ENCODE data around the gene COX7A2. TPM values are rescaled to one million over a fixed set of nuclear protein-coding genes. Genes with fewer than 3 reads are reported as not detected.

COX7A2 gene
- total RNA-seq, 1 donor, result 85.2 TPM

GRCh38 chr6:75279418-75279817 is 35.8 kb upstream of the COX7A2 start:
- Histone ChIP-seq H3K9me3 (ENCODE audit: low read depth, low read length) (no peaks in the 10 kb centered on the region), H3K4me3 (ENCODE audit: low read length) (no peak overlapping the region), H3K27me3 (ENCODE audit: insufficient read depth, low read length) (no peaks in the 10 kb centered on the region), H3K4me1 (ENCODE audit: insufficient read depth, low read length) (peaks cover 17% of the 10 kb centered on the region)

GRCh38 chr6:75278474-75279077 is 35.0 kb upstream of the COX7A2 start:
- no peak overlapping the region for H3K4me3 ChIP-seq (ENCODE audit: low read length)

GRCh38 chr6:75275067-75275466 is 31.5 kb upstream of the COX7A2 start:
- no peaks in the 10 kb centered on the region for H3K9me3 ChIP-seq (ENCODE audit: low read depth, low read length)
- H3K4me1 ChIP-seq (ENCODE audit: insufficient read depth, low read length), result peaks cover 24% of the 10 kb centered on the region
- no peaks in the 10 kb centered on the region for H3K27me3 ChIP-seq (ENCODE audit: insufficient read depth, low read length)
- H3K4me3 ChIP-seq (ENCODE audit: low read length), result no peak overlapping the region

More at GRCh38 chr6:75278474-75279077, 35.0 kb upstream of the COX7A2 start:
- Histone ChIP-seq H3K27me3 (ENCODE audit: insufficient read depth, low read length) (no peaks in the 10 kb centered on the region), H3K4me1 (ENCODE audit: insufficient read depth, low read length) (peaks cover 19% of the 10 kb centered on the region), H3K9me3 (ENCODE audit: low read depth, low read length) (no peaks in the 10 kb centered on the region)

- Histone ChIP-seq H3K4me1 (ENCODE audit: insufficient read depth, low read length) (peaks cover 15% of the 10 kb centered on the region), H3K4me3 (ENCODE audit: low read length) (no peak overlapping the region), H3K27me3 (ENCODE audit: insufficient read depth, low read length) (no peaks in the 10 kb centered on the region), H3K9me3 (ENCODE audit: low read depth, low read length) (no peaks in the 10 kb centered on the region)
Measured at GRCh38 chr6:75273009-75273408, 29.4 kb upstream of the COX7A2 start.

- no peak overlapping the region for H3K4me3 ChIP-seq (ENCODE audit: low read length)
- H3K9me3 ChIP-seq (ENCODE audit: low read depth, low read length), result no peaks in the 10 kb centered on the region
- peaks cover 15% of the 10 kb centered on the region for H3K4me1 ChIP-seq (ENCODE audit: insufficient read depth, low read length)
- no peaks in the 10 kb centered on the region for H3K27me3 ChIP-seq (ENCODE audit: insufficient read depth, low read length)
Measured at GRCh38 chr6:75272145-75272840, 28.7 kb upstream of the COX7A2 start.

GRCh38 chr6:75268988-75269354 is 25.4 kb upstream of the COX7A2 start:
- H3K4me1 ChIP-seq (ENCODE audit: insufficient read depth, low read length), result peaks cover 15% of the 10 kb centered on the region
- no peaks in the 10 kb centered on the region for H3K9me3 ChIP-seq (ENCODE audit: low read depth, low read length)
- no peak overlapping the region for H3K4me3 ChIP-seq (ENCODE audit: low read length)
- H3K27me3 ChIP-seq (ENCODE audit: insufficient read depth, low read length), result no peaks in the 10 kb centered on the region

- Histone ChIP-seq H3K27me3 (ENCODE audit: insufficient read depth, low read length) (no peaks in the 10 kb centered on the region), H3K4me3 (ENCODE audit: low read length) (no peak overlapping the region), H3K9me3 (ENCODE audit: low read depth, low read length) (no peaks in the 10 kb centered on the region), H3K4me1 (ENCODE audit: insufficient read depth, low read length) (peaks cover 11% of the 10 kb centered on the region)
Measured at GRCh38 chr6:75268121-75268987, 24.8 kb upstream of the COX7A2 start.

- peaks cover 2% of the 10 kb centered on the region for H3K4me1 ChIP-seq (ENCODE audit: insufficient read depth, low read length)
- no peaks in the 10 kb centered on the region for H3K27me3 ChIP-seq (ENCODE audit: insufficient read depth, low read length)
- no peak overlapping the region for H3K4me3 ChIP-seq (ENCODE audit: low read length)
- no peaks in the 10 kb centered on the region for H3K9me3 ChIP-seq (ENCODE audit: low read depth, low read length)
Measured at GRCh38 chr6:75267461-75267860, 23.9 kb upstream of the COX7A2 start.

- H3K4me3 ChIP-seq (ENCODE audit: low read length), result no peak overlapping the region
- H3K27me3 ChIP-seq (ENCODE audit: insufficient read depth, low read length), result no peaks in the 10 kb centered on the region
- no peaks in the 10 kb centered on the region for H3K4me1 ChIP-seq (ENCODE audit: insufficient read depth, low read length)
- H3K9me3 ChIP-seq (ENCODE audit: low read depth, low read length), result no peaks in the 10 kb centered on the region
Measured at GRCh38 chr6:75266716-75267291, 23.2 kb upstream of the COX7A2 start.

- no peaks in the 10 kb centered on the region for H3K9me3 ChIP-seq (ENCODE audit: low read depth, low read length)
- no peaks in the 10 kb centered on the region for H3K27me3 ChIP-seq (ENCODE audit: insufficient read depth, low read length)
- H3K4me3 ChIP-seq (ENCODE audit: low read length), result no peak overlapping the region
- no peaks in the 10 kb centered on the region for H3K4me1 ChIP-seq (ENCODE audit: insufficient read depth, low read length)
Measured at GRCh38 chr6:75263401-75263750, 19.8 kb upstream of the COX7A2 start.

GRCh38 chr6:75262716-75263400 is 19.3 kb upstream of the COX7A2 start:
- no peaks in the 10 kb centered on the region for H3K4me1 ChIP-seq (ENCODE audit: insufficient read depth, low read length)

GRCh38 chr6:75261299-75261698 is 17.7 kb upstream of the COX7A2 start:
- Histone ChIP-seq H3K4me3 (ENCODE audit: low read length) (no peak overlapping the region), H3K4me1 (ENCODE audit: insufficient read depth, low read length) (no peaks in the 10 kb centered on the region), H3K27me3 (ENCODE audit: insufficient read depth, low read length) (no peaks in the 10 kb centered on the region), H3K9me3 (ENCODE audit: low read depth, low read length) (no peaks in the 10 kb centered on the region)

More at GRCh38 chr6:75262716-75263400, 19.3 kb upstream of the COX7A2 start:
- Histone ChIP-seq H3K27me3 (ENCODE audit: insufficient read depth, low read length) (no peaks in the 10 kb centered on the region), H3K4me3 (ENCODE audit: low read length) (no peak overlapping the region), H3K9me3 (ENCODE audit: low read depth, low read length) (no peaks in the 10 kb centered on the region)

GRCh38 chr6:75257343-75258087 is 13.9 kb upstream of the COX7A2 start:
- no peak overlapping the region for H3K4me3 ChIP-seq (ENCODE audit: low read length)

GRCh38 chr6:75250552-75250951 is 7.0 kb upstream of the COX7A2 start:
- H3K9me3 ChIP-seq (ENCODE audit: low read depth, low read length), result no peaks in the 10 kb centered on the region
- peaks cover 4% of the 10 kb centered on the region for H3K27me3 ChIP-seq (ENCODE audit: insufficient read depth, low read length)
- no peaks in the 10 kb centered on the region for H3K4me1 ChIP-seq (ENCODE audit: insufficient read depth, low read length)
- H3K4me3 ChIP-seq (ENCODE audit: low read length), result no peak overlapping the region

More at GRCh38 chr6:75257343-75258087, 13.9 kb upstream of the COX7A2 start:
- H3K9me3 ChIP-seq (ENCODE audit: low read depth, low read length), result no peaks in the 10 kb centered on the region
- no peaks in the 10 kb centered on the region for H3K27me3 ChIP-seq (ENCODE audit: insufficient read depth, low read length)
- no peaks in the 10 kb centered on the region for H3K4me1 ChIP-seq (ENCODE audit: insufficient read depth, low read length)

Data from mononuclear cell (primary cell).